Measurements from ENCODE around the gene IPO4.
"Not testable (repeated sequence)": the region's sequence is repeated elsewhere in the genome, so short reads cannot be mapped to it uniquely, and the experiment has no call there.

The IPO4 gene, protein sequence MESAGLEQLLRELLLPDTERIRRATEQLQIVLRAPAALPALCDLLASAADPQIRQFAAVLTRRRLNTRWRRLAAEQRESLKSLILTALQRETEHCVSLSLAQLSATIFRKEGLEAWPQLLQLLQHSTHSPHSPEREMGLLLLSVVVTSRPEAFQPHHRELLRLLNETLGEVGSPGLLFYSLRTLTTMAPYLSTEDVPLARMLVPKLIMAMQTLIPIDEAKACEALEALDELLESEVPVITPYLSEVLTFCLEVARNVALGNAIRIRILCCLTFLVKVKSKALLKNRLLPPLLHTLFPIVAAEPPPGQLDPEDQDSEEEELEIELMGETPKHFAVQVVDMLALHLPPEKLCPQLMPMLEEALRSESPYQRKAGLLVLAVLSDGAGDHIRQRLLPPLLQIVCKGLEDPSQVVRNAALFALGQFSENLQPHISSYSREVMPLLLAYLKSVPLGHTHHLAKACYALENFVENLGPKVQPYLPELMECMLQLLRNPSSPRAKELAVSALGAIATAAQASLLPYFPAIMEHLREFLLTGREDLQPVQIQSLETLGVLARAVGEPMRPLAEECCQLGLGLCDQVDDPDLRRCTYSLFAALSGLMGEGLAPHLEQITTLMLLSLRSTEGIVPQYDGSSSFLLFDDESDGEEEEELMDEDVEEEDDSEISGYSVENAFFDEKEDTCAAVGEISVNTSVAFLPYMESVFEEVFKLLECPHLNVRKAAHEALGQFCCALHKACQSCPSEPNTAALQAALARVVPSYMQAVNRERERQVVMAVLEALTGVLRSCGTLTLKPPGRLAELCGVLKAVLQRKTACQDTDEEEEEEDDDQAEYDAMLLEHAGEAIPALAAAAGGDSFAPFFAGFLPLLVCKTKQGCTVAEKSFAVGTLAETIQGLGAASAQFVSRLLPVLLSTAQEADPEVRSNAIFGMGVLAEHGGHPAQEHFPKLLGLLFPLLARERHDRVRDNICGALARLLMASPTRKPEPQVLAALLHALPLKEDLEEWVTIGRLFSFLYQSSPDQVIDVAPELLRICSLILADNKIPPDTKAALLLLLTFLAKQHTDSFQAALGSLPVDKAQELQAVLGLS

DNA sequence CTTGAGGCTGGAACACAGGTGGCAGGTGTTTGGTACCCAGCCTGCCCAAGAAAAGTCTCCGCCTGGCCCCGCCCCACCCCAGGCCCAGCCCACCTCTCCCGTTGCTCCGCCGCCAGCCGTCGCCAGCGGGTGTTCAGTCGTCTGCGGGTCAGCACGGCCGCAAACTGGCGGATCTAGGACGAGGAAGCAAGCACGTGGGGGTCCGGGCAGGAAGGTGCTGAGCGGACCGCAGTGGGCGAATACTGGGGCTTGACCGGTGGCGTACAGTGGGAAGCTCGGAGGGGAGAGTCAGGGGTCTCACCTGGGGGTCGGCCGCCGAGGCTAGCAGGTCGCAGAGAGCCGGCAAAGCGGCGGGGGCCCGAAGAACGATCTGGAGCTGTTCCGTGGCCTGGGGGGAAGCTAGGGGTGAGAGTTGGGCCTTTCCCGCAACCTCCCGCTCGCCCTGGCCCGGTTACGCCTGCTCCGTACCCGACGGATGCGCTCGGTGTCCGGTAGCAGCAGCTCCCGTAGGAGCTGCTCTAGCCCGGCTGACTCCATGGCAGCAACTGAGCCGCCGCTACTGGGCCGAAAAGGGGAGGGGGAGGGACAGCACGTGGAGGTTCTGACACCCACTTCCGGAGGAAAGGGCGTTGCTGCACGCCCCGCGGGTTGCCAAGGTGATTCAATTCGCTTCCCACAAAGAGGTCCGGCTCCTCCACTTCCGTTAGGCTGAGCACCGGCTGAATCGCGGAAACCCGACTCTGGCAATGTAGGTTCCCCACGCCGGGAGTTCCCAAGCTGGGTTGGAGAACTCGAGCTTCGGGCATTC lies at the start of gene IPO4:
TSS of gene IPO4 (minus strand) at position 566 of the 808 bp plus-strand sequence. CDS start at position 537, 29 bp downstream.
- FAIRE-seq, result peak; percentile 67

DNA sequence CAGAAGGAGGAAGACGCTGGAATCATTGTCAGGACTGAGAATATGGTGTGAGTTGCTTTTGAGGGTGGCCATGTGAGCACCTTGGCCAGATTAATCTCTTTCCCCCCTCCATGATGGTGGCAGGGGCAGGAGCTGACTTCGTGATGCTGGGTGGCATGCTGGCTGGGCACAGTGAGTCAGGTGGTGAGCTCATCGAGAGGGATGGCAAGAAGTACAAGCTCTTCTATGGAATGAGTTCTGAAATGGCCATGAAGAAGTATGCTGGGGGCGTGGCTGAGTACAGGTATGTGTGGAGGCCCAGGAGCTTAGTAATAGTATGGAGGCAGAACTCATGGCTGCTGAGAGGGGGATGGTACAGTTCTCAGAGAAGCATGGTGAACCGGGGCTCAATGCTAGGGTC lies 49.5 kb upstream of the IPO4 start:
- no peak for FAIRE-seq

DNA sequence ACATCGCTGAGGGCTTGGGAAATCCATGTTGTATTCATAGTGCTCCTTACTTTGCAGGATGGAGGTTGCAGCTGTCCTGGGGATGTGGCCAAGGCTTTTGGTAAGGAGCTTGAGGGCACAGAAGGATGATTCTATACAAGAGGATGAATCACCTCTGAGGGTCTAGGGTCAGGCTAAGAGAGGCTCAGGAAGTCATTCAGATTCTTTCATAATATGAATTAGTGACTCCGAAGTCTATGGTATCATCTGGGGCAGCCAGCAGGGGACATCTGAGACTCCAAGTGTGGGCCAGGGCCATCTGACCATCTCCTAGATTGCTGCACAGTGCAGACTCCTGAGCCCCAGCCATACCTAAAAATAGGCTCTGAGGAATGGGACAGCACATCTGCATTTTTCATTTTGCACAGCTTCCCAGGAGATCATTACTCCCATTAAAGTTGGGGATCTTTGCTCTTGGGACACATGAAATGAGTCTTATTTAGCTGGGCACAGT lies 48.9 kb upstream of the IPO4 start:
- FAIRE-seq, result no peak

DNA sequence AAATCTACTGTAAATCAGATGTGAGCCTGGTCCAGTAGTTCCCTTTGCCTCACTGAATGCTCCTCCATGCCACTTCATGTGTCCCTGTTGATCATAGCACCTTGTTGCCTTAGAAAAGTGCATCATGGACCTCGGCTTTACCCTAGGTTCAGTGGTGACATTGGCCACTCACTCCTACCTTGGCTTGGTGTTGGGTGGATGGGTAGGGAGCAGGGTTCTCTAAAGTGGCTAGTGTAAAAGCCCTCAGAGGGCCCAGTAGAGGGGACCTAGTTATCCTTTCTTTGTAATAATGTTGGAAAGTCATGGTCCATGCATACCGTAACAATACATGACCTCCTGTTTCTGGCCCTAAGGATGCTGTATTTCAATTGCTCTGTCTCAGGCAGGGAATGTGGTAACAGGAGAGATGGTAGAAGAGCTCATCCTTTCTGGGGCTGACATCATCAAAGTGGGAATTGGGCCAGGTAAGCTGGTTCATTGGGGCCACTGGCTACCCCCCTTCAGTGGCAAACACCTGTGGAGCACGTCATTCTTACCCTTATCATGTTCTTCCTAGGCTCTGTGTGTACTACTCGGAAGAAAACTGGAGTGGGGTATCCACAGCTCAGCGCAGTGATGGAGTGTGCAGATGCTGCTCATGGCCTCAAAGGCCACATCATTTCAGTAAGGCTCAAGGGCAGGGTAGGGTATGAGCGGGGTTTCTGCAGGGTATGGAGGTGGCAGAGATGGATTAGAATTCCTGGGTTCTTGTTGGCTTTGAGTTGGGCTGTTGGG lies 48.3 kb upstream of the IPO4 start:
- FAIRE-seq, result no peak

DNA sequence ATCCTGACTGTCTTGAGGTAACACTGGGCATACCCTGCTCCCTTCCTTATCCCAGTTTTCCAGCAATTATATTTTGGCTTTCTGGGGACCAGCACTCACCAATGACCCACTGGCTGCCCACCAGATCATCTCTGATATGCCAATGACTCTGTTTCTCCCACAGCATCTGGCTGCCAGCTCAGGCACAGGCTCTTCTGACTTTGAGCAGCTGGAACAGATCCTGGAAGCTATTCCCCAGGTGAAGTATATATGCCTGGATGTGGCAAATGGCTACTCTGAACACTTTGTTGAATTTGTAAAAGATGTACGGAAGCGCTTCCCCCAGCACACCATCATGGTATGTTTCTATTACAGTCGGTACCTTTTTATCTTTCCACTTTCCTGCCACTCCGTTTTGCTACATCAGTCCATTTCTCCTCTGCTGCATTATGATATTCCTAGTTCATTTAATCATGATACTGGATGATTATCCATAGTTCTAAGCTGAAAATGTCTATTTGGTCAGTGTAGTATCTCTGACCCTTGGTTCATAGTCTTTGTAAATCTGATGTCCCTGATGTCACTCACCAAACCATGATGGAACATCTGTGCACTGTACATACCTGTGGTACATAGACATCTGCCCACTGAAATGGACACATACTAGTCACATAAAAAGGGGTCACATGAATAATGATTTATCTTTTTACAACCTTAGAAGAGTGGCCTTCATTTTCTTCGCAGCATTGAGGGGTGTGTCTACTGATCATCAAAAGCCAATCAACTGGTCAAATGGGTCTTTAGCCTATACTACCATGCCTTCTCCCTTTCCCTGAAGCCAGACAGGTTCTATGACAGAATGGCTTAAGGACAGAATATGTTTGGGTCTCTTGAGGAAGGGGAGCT lies 47.4 kb upstream of the IPO4 start:
- FAIRE-seq, result no peak

DNA sequence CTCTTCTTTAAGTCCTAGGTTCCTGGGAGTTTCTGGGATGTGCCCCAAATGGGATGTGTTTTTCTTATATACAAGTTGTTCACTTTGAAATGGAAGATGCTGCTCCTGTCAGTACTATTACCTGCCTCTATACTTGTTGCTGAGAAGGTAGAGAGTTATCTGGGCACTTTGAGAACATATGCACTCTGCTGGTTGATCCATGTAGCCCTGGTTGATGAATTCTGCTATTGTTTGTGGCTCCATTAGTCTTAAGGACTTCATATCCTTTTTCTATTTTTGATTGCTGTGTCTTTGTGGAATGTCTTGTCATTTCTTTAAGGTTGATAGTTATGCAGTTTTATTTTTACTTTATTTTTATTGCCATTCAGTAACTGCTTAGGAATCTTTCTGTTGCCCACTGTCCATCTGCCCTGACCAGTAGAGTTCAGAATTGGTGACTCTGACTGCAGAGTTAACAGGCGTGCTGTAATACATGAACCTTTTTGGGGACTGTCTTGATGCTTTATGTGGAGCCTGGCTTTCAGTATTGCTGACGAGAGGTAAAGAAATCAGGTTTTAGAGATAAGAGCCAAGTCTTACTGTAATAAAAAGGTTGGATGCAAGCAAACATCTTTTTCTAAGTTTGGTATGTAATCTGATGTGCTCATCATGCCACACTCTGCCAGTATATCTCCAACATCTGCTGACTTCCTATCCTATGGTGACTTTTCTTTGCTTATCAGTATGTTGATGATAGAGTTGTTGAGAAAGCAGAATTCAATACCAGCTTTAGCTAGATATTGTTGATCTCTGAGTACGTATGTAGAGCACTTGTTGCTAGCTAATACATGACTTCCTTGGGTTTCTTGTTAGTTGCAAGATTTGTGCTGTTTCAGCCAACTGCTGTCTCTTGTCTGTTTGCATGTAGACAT lies 45.7 kb upstream of the IPO4 start:
- FAIRE-seq, result no peak

DNA sequence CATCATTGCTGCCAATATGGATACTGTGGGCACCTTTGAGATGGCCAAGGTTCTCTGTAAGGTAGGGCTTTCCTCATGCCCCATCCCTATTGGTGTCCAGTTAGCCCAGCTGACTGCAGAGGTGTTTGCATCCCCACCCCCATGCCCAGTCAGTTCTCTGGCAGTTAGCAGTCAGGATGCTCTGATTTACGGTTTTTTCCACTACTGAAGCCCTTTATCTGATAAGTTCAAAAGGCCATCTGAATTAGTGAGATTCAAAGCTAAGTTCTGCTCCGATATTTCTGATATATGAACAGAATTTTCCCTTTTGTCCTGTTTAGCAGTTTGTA lies 44.9 kb upstream of the IPO4 start:
- no peak for FAIRE-seq

DNA sequence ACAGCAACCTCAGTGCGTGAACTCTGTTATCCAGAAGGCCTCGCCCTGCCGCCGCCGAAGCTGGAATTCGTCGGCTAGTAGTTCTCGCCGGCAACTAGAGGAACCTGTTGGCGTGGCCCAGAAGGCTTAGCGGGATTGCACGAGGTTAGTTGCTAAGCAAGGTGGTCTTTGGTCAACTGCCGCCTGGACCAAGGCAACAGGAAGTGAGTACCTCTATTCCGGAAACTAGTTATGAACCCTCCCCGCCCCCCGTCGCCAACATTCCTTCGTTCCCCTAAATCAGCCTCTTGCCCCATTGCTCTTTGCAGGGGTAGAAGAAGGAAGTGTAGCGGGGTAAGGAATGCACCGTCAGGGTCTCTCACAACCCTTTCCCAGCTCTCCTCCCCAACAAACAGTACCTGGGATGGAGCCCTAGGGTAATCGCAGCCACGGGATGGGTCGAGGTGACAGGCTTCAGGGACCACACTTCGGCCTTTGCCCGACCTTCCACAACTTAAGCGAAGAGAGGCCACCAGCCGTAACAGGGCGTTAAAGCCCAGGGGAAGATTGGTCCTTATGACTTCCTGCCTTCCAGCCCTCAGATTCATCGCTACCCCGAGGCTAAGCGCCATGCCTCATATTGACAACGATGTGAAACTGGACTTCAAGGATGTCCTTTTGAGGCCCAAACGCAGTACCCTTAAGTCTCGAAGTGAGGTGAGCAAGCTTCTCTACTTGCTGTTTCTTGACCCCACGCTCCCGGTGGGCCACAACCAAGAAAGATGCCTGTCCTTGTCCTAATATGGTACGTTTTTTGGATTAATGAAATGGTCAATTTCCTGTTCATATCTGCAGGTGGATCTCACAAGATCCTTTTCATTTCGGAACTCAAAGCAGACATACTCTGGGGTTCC lies 44.3 kb upstream of the IPO4 start, which contains the start of gene GMPR2:
TSS of gene GMPR2 (plus strand) at position 285 of the 893 bp plus-strand sequence. CDS start at position 610, 325 bp downstream.
- peak; percentile 56 for FAIRE-seq

DNA sequence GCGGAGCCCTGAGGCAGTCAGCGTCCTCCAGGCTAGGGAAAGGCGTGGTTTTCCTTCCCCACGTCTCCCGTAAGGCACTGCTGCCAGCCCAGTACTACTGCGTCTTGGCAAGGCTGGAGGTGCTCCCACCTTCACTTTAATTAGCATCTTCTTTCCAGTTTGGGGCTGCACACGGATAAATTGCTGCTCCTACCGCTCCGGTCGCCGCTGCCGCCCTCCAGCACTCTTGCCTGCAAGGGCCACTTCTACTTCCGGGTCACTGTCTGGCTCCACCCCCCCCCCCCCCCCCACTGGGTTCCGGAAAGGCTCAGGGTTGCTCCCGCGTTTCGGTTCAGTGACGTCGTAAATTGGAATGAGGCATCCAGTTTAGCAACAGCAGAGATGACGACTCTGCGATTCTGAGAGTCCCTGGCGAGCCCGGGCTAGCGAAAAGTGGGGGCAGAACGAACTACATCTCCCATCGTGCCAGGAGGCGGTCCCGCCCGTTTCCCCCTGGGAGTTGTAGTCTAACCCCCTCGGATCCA lies 43.6 kb upstream of the IPO4 start, which contains the start of gene NEDD8:
TSS of gene NEDD8 (minus strand) at position 247 of the 524 bp plus-strand sequence. CDS start at position 147, 100 bp downstream.
- no peak for FAIRE-seq

DNA sequence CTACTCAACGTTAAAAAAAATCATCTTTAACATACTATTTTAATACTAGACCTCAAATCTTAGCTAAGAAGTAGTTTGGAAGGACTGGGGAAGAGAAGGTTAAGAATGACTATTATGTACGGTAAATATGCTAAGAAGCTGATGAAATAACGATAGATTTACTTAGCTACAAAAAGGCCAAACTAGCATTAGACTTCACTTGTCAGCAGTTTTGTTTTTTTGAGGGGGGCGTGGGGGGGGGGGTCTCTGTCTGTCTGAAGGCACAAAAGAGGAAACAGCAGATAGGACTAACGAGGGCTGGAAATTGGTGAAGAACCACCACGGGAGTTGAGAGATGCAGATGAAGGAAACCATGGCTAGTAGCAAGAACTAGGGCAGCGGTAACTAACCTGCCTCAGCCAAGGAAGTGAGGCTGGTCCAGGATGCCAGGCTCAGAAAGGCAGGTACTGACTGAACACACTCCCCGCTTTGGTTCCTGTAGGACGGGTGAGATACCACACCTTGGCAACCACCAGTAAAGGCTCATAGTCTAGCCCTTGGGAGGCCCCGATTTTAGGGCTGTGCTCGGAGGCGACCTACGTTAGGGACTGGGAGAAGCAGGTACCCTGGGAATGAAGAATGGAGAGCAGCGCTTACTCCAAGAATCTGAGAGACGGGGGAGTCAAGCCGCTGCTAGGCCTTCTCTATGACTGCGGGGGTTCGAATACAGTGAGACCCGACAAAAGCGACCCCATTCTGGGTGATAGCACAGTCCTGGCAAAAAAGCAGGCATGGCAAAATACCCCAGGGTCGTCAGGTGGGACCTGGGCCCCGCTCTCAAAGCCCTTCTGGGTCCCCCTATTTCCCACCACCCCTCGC lies 42.9 kb upstream of the IPO4 start:
- FAIRE-seq, result no peak

DNA sequence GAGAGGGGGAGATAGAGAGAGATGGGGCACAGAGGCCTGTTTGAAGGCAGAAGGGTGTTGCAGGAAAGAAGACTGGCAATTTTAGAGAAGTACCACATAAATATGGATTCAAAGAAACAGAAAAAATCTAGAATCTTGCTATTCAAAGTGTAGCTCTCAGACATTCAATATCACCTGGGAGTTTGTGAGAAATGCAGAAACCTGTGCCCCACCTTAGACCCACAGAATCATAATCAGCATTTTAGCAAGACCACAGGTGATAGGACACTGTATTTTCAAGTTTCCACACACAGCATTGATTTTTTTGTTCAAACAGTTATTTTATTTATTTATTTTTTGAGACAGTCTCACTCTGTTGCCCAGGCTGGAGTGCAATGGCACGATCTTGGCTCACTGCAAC lies 40.3 kb upstream of the IPO4 start:
- no peak for FAIRE-seq

DNA sequence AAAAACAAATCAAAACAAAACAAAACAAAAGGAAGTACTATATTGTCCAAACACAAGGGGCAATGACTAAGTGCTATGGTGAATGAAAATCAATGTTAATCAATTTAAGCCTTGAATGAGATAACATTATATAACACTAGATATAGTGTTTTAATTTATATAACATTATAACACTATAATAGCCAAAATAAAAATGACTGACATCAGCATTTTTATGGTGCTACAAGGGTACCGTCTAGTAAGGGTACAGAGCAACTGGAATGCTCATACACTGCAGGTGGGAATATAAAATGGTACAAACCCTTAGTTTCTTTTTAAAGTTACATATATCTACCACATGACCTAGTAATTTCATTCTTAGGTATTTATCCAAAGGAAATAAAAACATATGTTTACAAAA lies 37.9 kb upstream of the IPO4 start:
- FAIRE-seq, result peak; percentile 36

DNA sequence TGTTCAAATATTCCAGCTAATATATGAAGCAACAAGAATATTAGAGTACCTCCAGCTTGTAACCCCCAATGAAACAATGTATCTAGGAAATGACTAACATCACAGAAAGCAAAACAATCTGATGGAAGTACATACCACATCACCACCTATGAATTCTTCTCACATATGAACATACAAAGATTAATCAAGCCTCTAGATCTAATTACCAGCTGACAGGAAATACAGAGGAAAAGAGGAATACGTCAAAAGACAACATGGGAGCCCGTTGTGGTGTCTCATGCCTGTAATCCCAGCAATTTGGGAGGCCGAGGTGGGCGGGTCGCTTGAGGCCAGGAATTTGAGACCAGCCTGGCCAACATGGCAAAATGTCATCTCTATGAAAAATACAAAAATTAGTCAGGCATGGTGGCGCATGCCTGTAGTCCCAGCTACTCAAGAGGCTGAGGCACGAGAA lies 36.0 kb upstream of the IPO4 start:
- FAIRE-seq, result no peak

DNA sequence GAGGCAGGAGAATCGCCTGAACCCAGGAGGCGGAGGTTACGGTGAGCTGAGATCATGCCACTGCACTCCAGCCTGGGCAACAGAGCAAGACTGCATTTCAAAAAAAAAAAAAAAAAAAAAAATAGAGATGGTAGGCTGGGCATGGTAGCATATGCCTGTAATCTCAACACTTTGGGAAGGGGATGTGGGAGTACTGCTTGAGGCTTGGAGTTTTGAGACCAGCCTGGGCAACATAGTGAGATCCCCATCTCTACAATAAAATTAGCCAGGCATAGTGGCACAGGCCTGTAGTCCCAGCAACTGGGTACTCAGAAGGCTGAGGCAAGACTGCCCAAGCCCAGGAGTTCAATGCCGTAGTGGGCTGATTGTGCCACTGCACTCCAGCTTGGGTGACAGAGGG lies 34.4 kb upstream of the IPO4 start:
- not testable (repeated sequence) for FAIRE-seq

DNA sequence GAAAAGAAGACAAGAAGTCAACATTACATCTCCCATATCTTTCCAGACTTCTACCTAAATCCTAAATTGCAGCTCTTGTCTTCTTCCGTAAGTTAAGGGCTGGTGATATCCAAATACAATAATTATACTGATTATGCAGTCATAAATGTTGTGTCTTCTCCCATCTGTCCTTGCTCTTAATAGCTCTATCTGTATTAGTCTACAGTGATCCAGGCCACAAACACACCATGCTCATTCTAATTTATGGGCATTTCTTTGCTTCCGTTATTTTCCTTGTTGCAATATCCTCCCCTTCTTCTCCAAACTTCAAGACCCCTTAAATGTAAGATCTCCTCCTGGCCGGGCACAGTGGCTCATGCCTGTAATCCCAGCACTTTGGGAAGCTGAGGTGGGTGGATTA lies 30.9 kb upstream of the IPO4 start:
- FAIRE-seq, result no peak

DNA sequence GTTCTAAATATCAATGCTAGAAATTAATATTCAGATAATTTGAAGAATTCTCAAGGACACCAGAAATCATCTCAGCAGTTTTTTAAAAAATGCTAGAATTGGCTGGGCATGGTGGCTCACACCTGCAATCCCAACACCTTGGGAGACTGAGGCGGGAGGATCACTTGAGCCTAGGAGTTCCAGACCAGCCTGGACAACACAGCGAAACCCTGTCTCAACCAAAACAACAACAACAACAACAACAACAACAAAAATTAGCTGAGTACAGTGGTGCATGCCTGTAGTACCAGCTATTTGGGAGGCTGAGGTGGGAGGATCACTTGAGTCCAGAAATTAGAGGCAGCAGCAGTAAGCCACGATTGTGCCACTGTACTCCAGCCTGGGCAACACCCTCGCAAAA lies 30.5 kb upstream of the IPO4 start:
- no peak for FAIRE-seq

DNA sequence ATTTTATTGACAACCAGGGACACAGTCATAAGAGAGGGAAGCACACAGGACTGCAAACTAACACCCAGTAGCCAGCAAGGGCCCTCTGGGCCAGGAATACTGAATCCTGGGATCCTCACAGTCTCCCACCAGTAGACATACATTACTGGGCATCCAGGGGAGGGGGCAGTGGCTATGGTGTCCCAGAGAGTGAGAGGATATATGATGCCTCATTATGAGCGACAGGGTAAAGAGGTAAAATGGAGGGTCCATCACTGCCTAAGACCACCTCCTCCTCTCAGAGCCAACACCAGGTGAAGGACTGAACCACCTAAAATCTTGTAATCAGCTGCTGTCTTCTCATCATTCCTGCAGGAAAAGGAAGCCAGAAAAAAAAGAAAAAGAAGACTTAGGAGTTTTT lies 28.3 kb upstream of the IPO4 start:
- FAIRE-seq, result not testable (repeated sequence)

All from G401.6 (cell line).